Ishikawa (cell line): ENCODE results near the gene AGAP1.

ENCODE experiments used
- CEBPB ChIP-seq: IDR thresholded peaks from 2 replicates; pipeline ENCODE4 v1.6.1; 2012
- EGR1 ChIP-seq: IDR thresholded peaks from 2 replicates; pipeline ENCODE4 v1.6.1; 2012
- TAF1 ChIP-seq: IDR thresholded peaks from 2 replicates; pipeline ENCODE4 v1.6.1; 2012; ENCODE audit warnings: low read depth, mild to moderate bottlenecking
- TF ChIP-seq, protein P1 (sequence below): IDR thresholded peaks from 2 replicates; pipeline ENCODE4 v1.6.1; 2012; ENCODE audit warnings: low read depth, mild to moderate bottlenecking

DNA sequence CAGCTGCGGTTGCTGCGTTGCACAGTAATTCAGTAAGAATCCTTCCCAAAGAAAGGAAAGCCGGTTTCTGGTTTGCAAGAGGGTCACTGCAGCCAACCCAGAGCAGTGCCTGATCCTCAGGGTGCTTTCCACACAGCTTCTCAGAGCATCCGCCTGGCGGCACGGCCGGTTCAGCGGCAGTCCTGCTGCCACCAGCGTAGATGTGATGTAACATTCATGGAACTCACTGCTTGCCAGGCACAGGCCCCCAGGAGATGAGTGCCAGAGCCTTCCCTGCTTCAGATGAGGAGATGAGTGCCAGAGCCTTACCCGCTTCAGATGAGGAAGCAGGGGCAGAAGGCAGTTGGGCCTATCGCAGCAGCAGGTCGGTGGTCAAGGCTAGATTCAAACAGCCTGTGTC, 444.1 kb downstream of the AGAP1 start:
- TF ChIP-seq TAF1 (no peak), CEBPB (no peak), EGR1 (no peak)
- TF ChIP-seq, protein P1, sequence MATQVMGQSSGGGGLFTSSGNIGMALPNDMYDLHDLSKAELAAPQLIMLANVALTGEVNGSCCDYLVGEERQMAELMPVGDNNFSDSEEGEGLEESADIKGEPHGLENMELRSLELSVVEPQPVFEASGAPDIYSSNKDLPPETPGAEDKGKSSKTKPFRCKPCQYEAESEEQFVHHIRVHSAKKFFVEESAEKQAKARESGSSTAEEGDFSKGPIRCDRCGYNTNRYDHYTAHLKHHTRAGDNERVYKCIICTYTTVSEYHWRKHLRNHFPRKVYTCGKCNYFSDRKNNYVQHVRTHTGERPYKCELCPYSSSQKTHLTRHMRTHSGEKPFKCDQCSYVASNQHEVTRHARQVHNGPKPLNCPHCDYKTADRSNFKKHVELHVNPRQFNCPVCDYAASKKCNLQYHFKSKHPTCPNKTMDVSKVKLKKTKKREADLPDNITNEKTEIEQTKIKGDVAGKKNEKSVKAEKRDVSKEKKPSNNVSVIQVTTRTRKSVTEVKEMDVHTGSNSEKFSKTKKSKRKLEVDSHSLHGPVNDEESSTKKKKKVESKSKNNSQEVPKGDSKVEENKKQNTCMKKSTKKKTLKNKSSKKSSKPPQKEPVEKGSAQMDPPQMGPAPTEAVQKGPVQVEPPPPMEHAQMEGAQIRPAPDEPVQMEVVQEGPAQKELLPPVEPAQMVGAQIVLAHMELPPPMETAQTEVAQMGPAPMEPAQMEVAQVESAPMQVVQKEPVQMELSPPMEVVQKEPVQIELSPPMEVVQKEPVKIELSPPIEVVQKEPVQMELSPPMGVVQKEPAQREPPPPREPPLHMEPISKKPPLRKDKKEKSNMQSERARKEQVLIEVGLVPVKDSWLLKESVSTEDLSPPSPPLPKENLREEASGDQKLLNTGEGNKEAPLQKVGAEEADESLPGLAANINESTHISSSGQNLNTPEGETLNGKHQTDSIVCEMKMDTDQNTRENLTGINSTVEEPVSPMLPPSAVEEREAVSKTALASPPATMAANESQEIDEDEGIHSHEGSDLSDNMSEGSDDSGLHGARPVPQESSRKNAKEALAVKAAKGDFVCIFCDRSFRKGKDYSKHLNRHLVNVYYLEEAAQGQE = no peak
